Coronary artery (tissue), 2 donors: Measurements from ENCODE around the gene BCL2.
A peak's percentile ranks its signal among the peaks of the same experiment; 100 is the strongest.

Experiments
- DNase-seq: peaks from one replicate; pipeline ENCODE4 v3.0.0-alpha.2; 2017; ENCODE audit warnings: low spot score
- H3K27ac ChIP-seq, 2 donors: fragments of 200-600 bp; sonication (generic); one replicate each; pipeline ENCODE4 v1.5.1; 2016 to 2019
- H3K4me3 ChIP-seq: fragments of 200-600 bp; sonication (generic); 2 replicates; pipeline ENCODE4 v1.5.1; 2016; ENCODE audit warnings: mild to moderate bottlenecking, moderate library complexity
- CTCF ChIP-seq: fragments of 200-600 bp; sonication (generic); IDR thresholded peaks from one replicate; pipeline ENCODE4 v1.5.1; 2019; ENCODE audit warnings: antibody characterized with exemption

BCL2 gene

GRCh38 chr18:63344263-63344662, 24.7 kb upstream of the BCL2 start:
- DNase-seq: no peak
- TF ChIP-seq CTCF: no peak
- H3K27ac ChIP-seq: no peak overlapping the region
- no peak overlapping the region for H3K4me3 ChIP-seq

GRCh38 chr18:63342206-63342605, 22.6 kb upstream of the BCL2 start:
- no peak for TF ChIP-seq CTCF
- no peak overlapping the region for H3K27ac ChIP-seq
- no peak overlapping the region for H3K4me3 ChIP-seq
- no peak for DNase-seq

GRCh38 chr18:63339920-63340484, 20.4 kb upstream of the BCL2 start:
- no peak overlapping the region for H3K4me3 ChIP-seq

GRCh38 chr18:63336366-63337099, 17.0 kb upstream of the BCL2 start:
- no peak overlapping the region for H3K4me3 ChIP-seq
- DNase-seq: no peak
- peak overlapping the region in 1 of 2 donors; percentile 8 for H3K27ac ChIP-seq
- no peak for TF ChIP-seq CTCF

More at GRCh38 chr18:63339920-63340484, 20.4 kb upstream of the BCL2 start:
- TF ChIP-seq CTCF: no peak
- no peak for DNase-seq
- H3K27ac ChIP-seq: no peak overlapping the region

GRCh38 chr18:63331105-63331504, 11.5 kb upstream of the BCL2 start:
- Histone ChIP-seq H3K27ac (no peak overlapping the region), H3K4me3 (no peak overlapping the region)
- DNase-seq: no peak
- no peak for TF ChIP-seq CTCF

GRCh38 chr18:63329431-63330145, 10.0 kb upstream of the BCL2 start:
- no peak for DNase-seq
- H3K4me3 ChIP-seq: no peak overlapping the region
- TF ChIP-seq CTCF: no peak
- H3K27ac ChIP-seq: no peak overlapping the region

GRCh38 chr18:63326011-63326410, 6.4 kb upstream of the BCL2 start:
- DNase-seq: no peak
- no peak overlapping the region for H3K4me3 ChIP-seq
- no peak overlapping the region for H3K27ac ChIP-seq
- no peak for TF ChIP-seq CTCF
